ENCODE data around the gene KCNH5. TPM values are rescaled to one million over a fixed set of nuclear protein-coding genes. Genes with fewer than 3 reads are reported as not detected.

The KCNH5 gene
- total RNA-seq, 2 experiments from 2014 or later = not detected

DNA sequence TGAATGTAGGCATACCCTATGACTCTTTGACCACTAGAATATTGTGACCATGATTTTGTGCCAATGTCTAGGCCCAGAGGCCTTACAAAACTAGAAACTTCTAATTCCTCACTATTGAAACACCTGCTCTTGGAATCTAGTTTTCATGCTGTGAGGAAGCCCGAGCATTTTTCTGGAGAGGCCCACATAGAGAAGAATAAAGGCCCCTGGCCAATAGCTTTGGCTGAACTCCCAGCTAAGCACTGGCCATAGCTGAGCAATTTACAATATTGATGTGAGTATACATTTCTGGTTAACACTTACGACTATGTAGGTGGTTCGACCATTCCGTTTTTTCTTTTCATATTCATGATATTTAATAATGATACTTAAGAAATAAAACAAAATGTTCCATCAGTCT lies 190.3 kb downstream of the KCNH5 start:
- no peaks in the 10 kb centered on the region for H3K36me3 Mint-ChIP-seq (ENCODE audit: low read depth)
- no peak overlapping the region for H3K27ac ChIP-seq (ENCODE audit: low read depth in 1 of 2, low read length in 2 of 2)
- ChIA-PET POLR2A (no interaction called here), CTCF (interaction anchor here (1.5 kb wide), 1 partner anchor 16 kb away, joined by 3 read pairs; no protein-coding TSS in a partner anchor)
- H3K27ac Mint-ChIP-seq = no peak overlapping the region
- no peaks in the 10 kb centered on the region for H3K9me3 ChIP-seq (ENCODE audit: control insufficient read depth in 1 of 2, insufficient read depth in 1 of 2, low read length in 2 of 2)
- ATAC-seq (ENCODE audit: poor library complexity) (no peak), DNase-seq (no peak)
- H3K27me3 Mint-ChIP-seq = no peaks in the 10 kb centered on the region
- H3K36me3 ChIP-seq (ENCODE audit: insufficient read depth, low read length) = no peaks in the 10 kb centered on the region
- H3K4me1 Mint-ChIP-seq (ENCODE audit: low read depth) = no peaks in the 10 kb centered on the region
- H3K4me3 Mint-ChIP-seq = no peak overlapping the region
- no peaks in the 10 kb centered on the region for H3K27me3 ChIP-seq (ENCODE audit: control insufficient read depth in 1 of 2, insufficient read depth in 2 of 2, low read length in 2 of 2)
- H3K4me1 ChIP-seq (ENCODE audit: insufficient read depth, low read length) = no peaks in the 10 kb centered on the region
- TF ChIP-seq, protein P1, sequence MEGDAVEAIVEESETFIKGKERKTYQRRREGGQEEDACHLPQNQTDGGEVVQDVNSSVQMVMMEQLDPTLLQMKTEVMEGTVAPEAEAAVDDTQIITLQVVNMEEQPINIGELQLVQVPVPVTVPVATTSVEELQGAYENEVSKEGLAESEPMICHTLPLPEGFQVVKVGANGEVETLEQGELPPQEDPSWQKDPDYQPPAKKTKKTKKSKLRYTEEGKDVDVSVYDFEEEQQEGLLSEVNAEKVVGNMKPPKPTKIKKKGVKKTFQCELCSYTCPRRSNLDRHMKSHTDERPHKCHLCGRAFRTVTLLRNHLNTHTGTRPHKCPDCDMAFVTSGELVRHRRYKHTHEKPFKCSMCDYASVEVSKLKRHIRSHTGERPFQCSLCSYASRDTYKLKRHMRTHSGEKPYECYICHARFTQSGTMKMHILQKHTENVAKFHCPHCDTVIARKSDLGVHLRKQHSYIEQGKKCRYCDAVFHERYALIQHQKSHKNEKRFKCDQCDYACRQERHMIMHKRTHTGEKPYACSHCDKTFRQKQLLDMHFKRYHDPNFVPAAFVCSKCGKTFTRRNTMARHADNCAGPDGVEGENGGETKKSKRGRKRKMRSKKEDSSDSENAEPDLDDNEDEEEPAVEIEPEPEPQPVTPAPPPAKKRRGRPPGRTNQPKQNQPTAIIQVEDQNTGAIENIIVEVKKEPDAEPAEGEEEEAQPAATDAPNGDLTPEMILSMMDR (IDR thresholded peaks at IDR 0.05) = no peak
- H3K9me3 Mint-ChIP-seq = no peaks in the 10 kb centered on the region
- intact Hi-C loops (cut with DNase I, micrococcal nuclease) = no loop called here
- H3K4me3 ChIP-seq (ENCODE audit: low read length) = no peak overlapping the region

DNA sequence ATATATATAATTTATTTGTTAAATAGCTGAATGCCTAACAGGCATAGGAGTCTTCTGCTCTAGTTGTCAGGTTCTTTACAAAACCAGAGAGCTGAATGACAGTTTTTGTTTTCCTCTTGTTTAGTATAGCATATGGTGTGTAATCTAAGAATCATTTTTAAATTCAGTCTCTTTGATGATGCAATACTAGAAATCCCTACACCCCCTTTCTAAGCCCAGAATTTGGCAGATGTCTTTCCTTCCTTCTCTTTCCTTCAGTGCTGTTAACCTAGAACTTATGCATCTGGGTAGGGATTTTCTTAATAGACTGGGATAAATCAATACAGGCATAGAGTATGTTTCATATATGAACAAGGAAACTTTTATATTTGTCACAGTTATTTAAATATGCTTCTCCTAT lies 198.1 kb downstream of the KCNH5 start:
- ChIA-PET POLR2A (no interaction called here), CTCF (no interaction called here)
- no peak for DNase-seq
- no peak overlapping the region for H3K27ac Mint-ChIP-seq
- H3K4me1 Mint-ChIP-seq (ENCODE audit: low read depth) = no peaks in the 10 kb centered on the region
- Histone ChIP-seq H3K27me3 (ENCODE audit: control insufficient read depth in 1 of 2, insufficient read depth in 2 of 2, low read length in 2 of 2) (no peaks in the 10 kb centered on the region), H3K27ac (ENCODE audit: low read depth in 1 of 2, low read length in 2 of 2) (no peak overlapping the region), H3K9me3 (ENCODE audit: control insufficient read depth in 1 of 2, insufficient read depth in 1 of 2, low read length in 2 of 2) (no peaks in the 10 kb centered on the region), H3K4me1 (ENCODE audit: insufficient read depth, low read length) (no peaks in the 10 kb centered on the region), H3K4me3 (ENCODE audit: low read length) (no peak overlapping the region), H3K36me3 (ENCODE audit: insufficient read depth, low read length) (no peaks in the 10 kb centered on the region)
- intact Hi-C loops (cut with DNase I, micrococcal nuclease) = no loop called here
- H3K9me3 Mint-ChIP-seq = no peaks in the 10 kb centered on the region
- no peaks in the 10 kb centered on the region for H3K36me3 Mint-ChIP-seq (ENCODE audit: low read depth)
- ATAC-seq (ENCODE audit: poor library complexity) = no peak
- TF ChIP-seq, protein P1 (IDR thresholded peaks at IDR 0.05) = no peak
- no peak overlapping the region for H3K4me3 Mint-ChIP-seq
- peaks cover 9% of the 10 kb centered on the region for H3K27me3 Mint-ChIP-seq

DNA sequence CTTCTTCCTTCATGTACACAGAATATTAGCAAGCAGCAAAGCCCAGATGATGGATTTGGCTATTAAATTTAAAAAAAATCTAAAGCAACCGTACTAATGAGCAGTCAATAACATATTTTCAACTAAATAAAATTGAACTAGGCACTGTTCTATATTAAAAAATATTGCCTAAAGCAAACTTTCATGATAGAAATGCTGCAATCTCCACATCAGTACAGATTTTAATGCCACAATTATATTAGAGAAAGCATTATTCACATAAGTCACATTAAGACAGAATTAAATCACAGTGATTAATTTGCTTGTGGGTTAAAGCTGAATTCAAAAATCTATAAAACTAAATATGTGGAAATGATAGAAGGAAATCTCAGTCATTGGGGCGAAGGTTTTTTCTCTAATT lies 200.7 kb downstream of the KCNH5 start:
- Mint-ChIP-seq H3K9me3 (no peaks in the 10 kb centered on the region), H3K27ac (no peak overlapping the region), H3K27me3 (peaks cover 9% of the 10 kb centered on the region), H3K4me3 (no peak overlapping the region), H3K36me3 (ENCODE audit: low read depth) (no peaks in the 10 kb centered on the region), H3K4me1 (ENCODE audit: low read depth) (no peaks in the 10 kb centered on the region)
- H3K36me3 ChIP-seq (ENCODE audit: insufficient read depth, low read length) = no peaks in the 10 kb centered on the region
- no peaks in the 10 kb centered on the region for H3K4me1 ChIP-seq (ENCODE audit: insufficient read depth, low read length)
- intact Hi-C loops (cut with DNase I, micrococcal nuclease) = no loop called here
- no peaks in the 10 kb centered on the region for H3K27me3 ChIP-seq (ENCODE audit: control insufficient read depth in 1 of 2, insufficient read depth in 2 of 2, low read length in 2 of 2)
- DNase-seq = no peak
- ChIA-PET POLR2A (no interaction called here), CTCF (no interaction called here)
- no peaks in the 10 kb centered on the region for H3K9me3 ChIP-seq (ENCODE audit: control insufficient read depth in 1 of 2, insufficient read depth in 1 of 2, low read length in 2 of 2)
- no peak for ATAC-seq (ENCODE audit: poor library complexity)
- TF ChIP-seq, protein P1 (IDR thresholded peaks at IDR 0.05) = no peak
- no peak overlapping the region for H3K4me3 ChIP-seq (ENCODE audit: low read length)
- no peak overlapping the region for H3K27ac ChIP-seq (ENCODE audit: low read depth in 1 of 2, low read length in 2 of 2)
